ENCODE data around the gene LMAN1. TPM values are rescaled to one million over a fixed set of nuclear protein-coding genes. Genes with fewer than 3 reads are reported as not detected.

Gene LMAN1
- total and polyA plus RNA-seq, 4 donors: 18.9 to 108 (median 67.2) TPM

GRCh38 chr18:59380706-59381105, 21.6 kb upstream of the LMAN1 start:
- H3K36me3 ChIP-seq (ENCODE audit: control insufficient read depth in 4 of 4, insufficient read depth in 4 of 4, low read length in 4 of 4): no peaks in the 10 kb centered on the region
- peaks cover 0 to 4% (median 0%) of the 10 kb centered on the region in 4 donors for H3K9me3 ChIP-seq (ENCODE audit: control insufficient read depth in 4 of 4, insufficient read depth in 3 of 4, low read length in 3 of 4)
- H3K27me3 ChIP-seq (ENCODE audit: control insufficient read depth in 3 of 3, insufficient read depth in 3 of 3, low read length in 2 of 3): no peaks in the 10 kb centered on the region
- 85 to 88% methylated on average over 5 of the region's 5 CpGs for WGBS, 2 donors
- ATAC-seq (ENCODE audit: insufficient read depth, low FRiP score): no peak
- H3K4me1 ChIP-seq (ENCODE audit: control insufficient read depth in 5 of 5, insufficient read depth in 5 of 5, low read length in 5 of 5): peaks cover 0 to 5% (median 0%) of the 10 kb centered on the region in 5 donors
- no peak overlapping the region for H3K4me3 ChIP-seq
- H3K9ac ChIP-seq (ENCODE audit: insufficient read depth in 1 of 2, low read length in 2 of 2): no peak overlapping the region
- H3K27ac ChIP-seq (ENCODE audit: low read depth in 1 of 2, low read length in 1 of 2): no peak overlapping the region
- TF ChIP-seq CTCF (IDR thresholded peaks at IDR 0.05; ENCODE audit: control extremely low read depth, extremely low read depth): no peak
- DNase-seq: no peak

- Histone ChIP-seq H3K27ac (ENCODE audit: low read depth in 1 of 2, low read length in 1 of 2) (no peak overlapping the region), H3K27me3 (ENCODE audit: control insufficient read depth in 3 of 3, insufficient read depth in 3 of 3, low read length in 2 of 3) (no peaks in the 10 kb centered on the region), H3K9ac (ENCODE audit: insufficient read depth in 1 of 2, low read length in 2 of 2) (no peak overlapping the region), H3K4me1 (ENCODE audit: control insufficient read depth in 5 of 5, insufficient read depth in 5 of 5, low read length in 5 of 5) (peaks cover 0 to 5% (median 0%) of the 10 kb centered on the region in 5 donors), H3K36me3 (ENCODE audit: control insufficient read depth in 4 of 4, insufficient read depth in 4 of 4, low read length in 4 of 4) (no peaks in the 10 kb centered on the region), H3K9me3 (ENCODE audit: control insufficient read depth in 4 of 4, insufficient read depth in 3 of 4, low read length in 3 of 4) (peaks cover 0 to 4% (median 0%) of the 10 kb centered on the region in 4 donors), H3K4me3 (no peak overlapping the region)
- 88 to 92% methylated on average over 3 of the region's 3 CpGs for WGBS, 2 donors
- TF ChIP-seq CTCF (IDR thresholded peaks at IDR 0.05; ENCODE audit: control extremely low read depth, extremely low read depth): no peak
- DNase-seq (no peak), ATAC-seq (ENCODE audit: insufficient read depth, low FRiP score) (no peak)
These were observed 20.9 kb upstream of the LMAN1 start for GRCh38 chr18:59379772-59380522.

- Histone ChIP-seq H3K27ac (ENCODE audit: low read depth in 1 of 2, low read length in 1 of 2) (no peak overlapping the region), H3K4me3 (no peak overlapping the region), H3K9me3 (ENCODE audit: control insufficient read depth in 4 of 4, insufficient read depth in 3 of 4, low read length in 3 of 4) (peaks cover 0 to 4% (median 0%) of the 10 kb centered on the region in 4 donors), H3K27me3 (ENCODE audit: control insufficient read depth in 3 of 3, insufficient read depth in 3 of 3, low read length in 2 of 3) (no peaks in the 10 kb centered on the region), H3K4me1 (ENCODE audit: control insufficient read depth in 5 of 5, insufficient read depth in 5 of 5, low read length in 5 of 5) (peaks cover 0 to 5% (median 0%) of the 10 kb centered on the region in 5 donors), H3K36me3 (ENCODE audit: control insufficient read depth in 4 of 4, insufficient read depth in 4 of 4, low read length in 4 of 4) (no peaks in the 10 kb centered on the region), H3K9ac (ENCODE audit: insufficient read depth in 1 of 2, low read length in 2 of 2) (no peak overlapping the region)
- ATAC-seq (ENCODE audit: insufficient read depth, low FRiP score) (no peak), DNase-seq (no peak)
- no peak for TF ChIP-seq CTCF (IDR thresholded peaks at IDR 0.05; ENCODE audit: control extremely low read depth, extremely low read depth)
- 82 to 93% methylated on average over 5 of the region's 5 CpGs for WGBS, 2 donors
These were observed 18.7 kb upstream of the LMAN1 start for GRCh38 chr18:59377613-59378337.
